Measurements from ENCODE around the gene TDRD12.

DNA sequence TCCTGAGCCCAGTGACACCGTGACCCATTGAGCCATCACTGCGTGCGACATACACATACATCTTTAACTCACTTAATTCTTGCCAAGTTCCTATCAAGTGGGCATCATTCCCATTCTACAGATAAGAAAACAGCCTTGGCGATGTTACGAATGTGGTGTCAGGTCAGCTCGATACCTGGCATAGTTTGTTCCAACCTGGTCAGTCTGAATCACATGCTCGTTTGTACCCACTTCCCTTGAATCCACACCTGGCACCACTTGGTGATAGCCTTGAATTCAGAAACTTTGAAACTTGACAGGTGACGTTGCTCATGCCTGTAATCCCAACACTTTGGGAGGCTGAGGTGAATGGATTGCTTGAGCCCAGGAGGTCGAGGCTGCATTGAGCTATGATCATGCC lies 90.9 kb downstream of the TDRD12 start:
- TF ChIP-seq, protein P1, sequence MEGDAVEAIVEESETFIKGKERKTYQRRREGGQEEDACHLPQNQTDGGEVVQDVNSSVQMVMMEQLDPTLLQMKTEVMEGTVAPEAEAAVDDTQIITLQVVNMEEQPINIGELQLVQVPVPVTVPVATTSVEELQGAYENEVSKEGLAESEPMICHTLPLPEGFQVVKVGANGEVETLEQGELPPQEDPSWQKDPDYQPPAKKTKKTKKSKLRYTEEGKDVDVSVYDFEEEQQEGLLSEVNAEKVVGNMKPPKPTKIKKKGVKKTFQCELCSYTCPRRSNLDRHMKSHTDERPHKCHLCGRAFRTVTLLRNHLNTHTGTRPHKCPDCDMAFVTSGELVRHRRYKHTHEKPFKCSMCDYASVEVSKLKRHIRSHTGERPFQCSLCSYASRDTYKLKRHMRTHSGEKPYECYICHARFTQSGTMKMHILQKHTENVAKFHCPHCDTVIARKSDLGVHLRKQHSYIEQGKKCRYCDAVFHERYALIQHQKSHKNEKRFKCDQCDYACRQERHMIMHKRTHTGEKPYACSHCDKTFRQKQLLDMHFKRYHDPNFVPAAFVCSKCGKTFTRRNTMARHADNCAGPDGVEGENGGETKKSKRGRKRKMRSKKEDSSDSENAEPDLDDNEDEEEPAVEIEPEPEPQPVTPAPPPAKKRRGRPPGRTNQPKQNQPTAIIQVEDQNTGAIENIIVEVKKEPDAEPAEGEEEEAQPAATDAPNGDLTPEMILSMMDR (conservative IDR thresholded peaks at IDR 0.05; ENCODE audit: low read depth in 2 of 2) = no peak
- no peak for TF ChIP-seq EZH2 (IDR thresholded peaks at IDR 0.05; ENCODE audit: low read depth, unreplicated experiment)
- no peak for TF ChIP-seq POLR2AphosphoS5 (IDR thresholded peaks at IDR 0.05; ENCODE audit: low read depth)
- TF ChIP-seq, protein P2, sequence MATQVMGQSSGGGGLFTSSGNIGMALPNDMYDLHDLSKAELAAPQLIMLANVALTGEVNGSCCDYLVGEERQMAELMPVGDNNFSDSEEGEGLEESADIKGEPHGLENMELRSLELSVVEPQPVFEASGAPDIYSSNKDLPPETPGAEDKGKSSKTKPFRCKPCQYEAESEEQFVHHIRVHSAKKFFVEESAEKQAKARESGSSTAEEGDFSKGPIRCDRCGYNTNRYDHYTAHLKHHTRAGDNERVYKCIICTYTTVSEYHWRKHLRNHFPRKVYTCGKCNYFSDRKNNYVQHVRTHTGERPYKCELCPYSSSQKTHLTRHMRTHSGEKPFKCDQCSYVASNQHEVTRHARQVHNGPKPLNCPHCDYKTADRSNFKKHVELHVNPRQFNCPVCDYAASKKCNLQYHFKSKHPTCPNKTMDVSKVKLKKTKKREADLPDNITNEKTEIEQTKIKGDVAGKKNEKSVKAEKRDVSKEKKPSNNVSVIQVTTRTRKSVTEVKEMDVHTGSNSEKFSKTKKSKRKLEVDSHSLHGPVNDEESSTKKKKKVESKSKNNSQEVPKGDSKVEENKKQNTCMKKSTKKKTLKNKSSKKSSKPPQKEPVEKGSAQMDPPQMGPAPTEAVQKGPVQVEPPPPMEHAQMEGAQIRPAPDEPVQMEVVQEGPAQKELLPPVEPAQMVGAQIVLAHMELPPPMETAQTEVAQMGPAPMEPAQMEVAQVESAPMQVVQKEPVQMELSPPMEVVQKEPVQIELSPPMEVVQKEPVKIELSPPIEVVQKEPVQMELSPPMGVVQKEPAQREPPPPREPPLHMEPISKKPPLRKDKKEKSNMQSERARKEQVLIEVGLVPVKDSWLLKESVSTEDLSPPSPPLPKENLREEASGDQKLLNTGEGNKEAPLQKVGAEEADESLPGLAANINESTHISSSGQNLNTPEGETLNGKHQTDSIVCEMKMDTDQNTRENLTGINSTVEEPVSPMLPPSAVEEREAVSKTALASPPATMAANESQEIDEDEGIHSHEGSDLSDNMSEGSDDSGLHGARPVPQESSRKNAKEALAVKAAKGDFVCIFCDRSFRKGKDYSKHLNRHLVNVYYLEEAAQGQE (IDR thresholded peaks at IDR 0.05; ENCODE audit: unreplicated experiment) = no peak
- TF ChIP-seq EZH2phosphoT487 (IDR thresholded peaks at IDR 0.05; ENCODE audit: unreplicated experiment) = no peak
- TF ChIP-seq ZNF331 (CRISPR knock-in tag; IDR thresholded peaks at IDR 0.05; ENCODE audit: low read depth) = no peak
- no peak for TF ChIP-seq JUNB (IDR thresholded peaks at IDR 0.05; ENCODE audit: unreplicated experiment)
